Spleen (tissue), 7 donors: Measurements from ENCODE around the gene DNM1L.

Source experiments
- CTCF ChIP-seq, 11 experiments: fragments of 200-600 bp in 7 of 11; fragments of 450-650 bp in 4 of 11; sonication (generic) in 4 of 11; IDR thresholded peaks in 8 of 11; conservative IDR thresholded peaks in 3 of 11; 1 replicate in 7 of 11; 2 replicates in 4 of 11; pipeline versions ENCODE4 v1.4.0 to v1.8.0; 2016 to 2021; ENCODE audit warnings: antibody characterized with exemption in 11 of 11, inconsistent platforms in 4 of 11, mild to moderate bottlenecking in 1 of 11
- POLR2A ChIP-seq, 3 donors: fragments of 450-650 bp; IDR thresholded peaks; one replicate each; pipeline ENCODE4 v1.5.1; 2017; ENCODE audit warnings: antibody characterized with exemption in 3 of 3, mild to moderate bottlenecking in 1 of 3
- POLR2AphosphoS5 ChIP-seq, 3 donors: sonication (generic); formaldehyde crosslinking; IDR thresholded peaks; one replicate each; pipeline ENCODE4 v1.5.1; 2017; ENCODE audit warnings: antibody characterized with exemption in 3 of 3
- donor health status: DM: no; HTN: no; CAD: no; lungs with moderate emphysema.
- donor health status: DM: no; HTN: no; CAD: no.
- donor health status: DM: no; HTN: no; CAD: no.

- TF ChIP-seq POLR2A (IDR thresholded peaks at IDR 0.05) (no peak), CTCF (IDR thresholded peaks at IDR 0.05 in 8 of 11, conservative IDR thresholded peaks at IDR 0.05 in 3 of 11) (no peak), POLR2AphosphoS5 (IDR thresholded peaks at IDR 0.05) (no peak)
Observed at GRCh38 chr12:32714772-32715171, 35.7 kb downstream of the DNM1L start.
